ENCODE measurements around the gene FGD2.

FGD2 gene, protein sequence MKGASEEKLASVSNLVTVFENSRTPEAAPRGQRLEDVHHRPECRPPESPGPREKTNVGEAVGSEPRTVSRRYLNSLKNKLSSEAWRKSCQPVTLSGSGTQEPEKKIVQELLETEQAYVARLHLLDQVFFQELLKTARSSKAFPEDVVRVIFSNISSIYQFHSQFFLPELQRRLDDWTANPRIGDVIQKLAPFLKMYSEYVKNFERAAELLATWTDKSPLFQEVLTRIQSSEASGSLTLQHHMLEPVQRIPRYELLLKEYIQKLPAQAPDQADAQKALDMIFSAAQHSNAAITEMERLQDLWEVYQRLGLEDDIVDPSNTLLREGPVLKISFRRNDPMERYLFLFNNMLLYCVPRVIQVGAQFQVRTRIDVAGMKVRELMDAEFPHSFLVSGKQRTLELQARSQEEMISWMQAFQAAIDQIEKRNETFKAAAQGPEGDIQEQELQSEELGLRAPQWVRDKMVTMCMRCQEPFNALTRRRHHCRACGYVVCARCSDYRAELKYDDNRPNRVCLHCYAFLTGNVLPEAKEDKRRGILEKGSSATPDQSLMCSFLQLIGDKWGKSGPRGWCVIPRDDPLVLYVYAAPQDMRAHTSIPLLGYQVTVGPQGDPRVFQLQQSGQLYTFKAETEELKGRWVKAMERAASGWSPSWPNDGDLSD

DNA sequence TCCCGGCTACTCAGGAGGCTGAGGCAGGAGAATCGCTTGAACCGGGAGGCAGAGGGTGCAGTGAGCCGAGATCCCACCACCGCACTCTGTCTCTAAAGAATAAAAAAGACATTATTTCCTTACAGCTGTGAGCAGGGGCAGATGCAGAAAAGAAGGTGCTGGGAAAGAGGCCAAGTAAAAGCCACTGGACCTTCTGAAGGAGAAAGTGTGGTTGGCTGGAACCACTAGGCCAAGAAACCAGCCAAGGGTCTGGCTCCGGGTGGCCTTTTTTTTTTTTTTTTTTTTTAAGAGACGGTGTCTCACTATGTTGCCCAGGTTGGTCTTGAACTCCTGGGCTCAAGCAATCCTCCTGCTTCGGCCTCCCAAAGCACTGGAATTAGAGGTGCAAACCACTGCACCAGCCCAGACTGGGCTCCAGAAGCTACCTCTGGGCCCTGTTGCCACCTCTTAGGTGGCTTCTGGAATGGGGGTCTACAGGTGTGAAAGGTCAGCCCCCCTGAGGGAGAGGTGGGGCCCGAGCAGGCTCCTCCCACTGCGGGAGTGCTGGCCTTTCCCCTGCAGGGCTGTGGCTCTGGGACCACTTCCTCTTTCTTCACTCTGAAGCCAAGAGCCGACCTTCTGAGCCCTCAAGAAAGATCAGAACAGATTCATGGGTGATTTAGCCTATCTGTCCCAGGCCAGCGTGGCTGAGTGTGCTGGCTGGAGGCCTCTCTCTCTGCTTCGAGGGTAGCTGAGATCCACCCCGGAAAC, at the start of gene FGD2:
TSS of gene FGD2 (plus strand) at position 595 of the 750 bp plus-strand sequence. CDS start 163 bp downstream, outside the sequence.
- H2AFZ ChIP-seq (ENCODE audit: low read length), result no peak within 1 kb of the TSS
- no peaks in the 10 kb centered on the region for H3K9me3 ChIP-seq (ENCODE audit: low read length)
- H3K4me2 ChIP-seq (ENCODE audit: low read length), result peak within 1 kb of the TSS; percentile 85
- H3K79me2 ChIP-seq (ENCODE audit: insufficient read depth, low read length), result no peaks in the 10 kb centered on the region
- no peak for TF ChIP-seq EZH2 (IDR thresholded peaks at IDR 0.05; ENCODE audit: borderline replicate concordance, low read length)
- TF ChIP-seq, protein P1, sequence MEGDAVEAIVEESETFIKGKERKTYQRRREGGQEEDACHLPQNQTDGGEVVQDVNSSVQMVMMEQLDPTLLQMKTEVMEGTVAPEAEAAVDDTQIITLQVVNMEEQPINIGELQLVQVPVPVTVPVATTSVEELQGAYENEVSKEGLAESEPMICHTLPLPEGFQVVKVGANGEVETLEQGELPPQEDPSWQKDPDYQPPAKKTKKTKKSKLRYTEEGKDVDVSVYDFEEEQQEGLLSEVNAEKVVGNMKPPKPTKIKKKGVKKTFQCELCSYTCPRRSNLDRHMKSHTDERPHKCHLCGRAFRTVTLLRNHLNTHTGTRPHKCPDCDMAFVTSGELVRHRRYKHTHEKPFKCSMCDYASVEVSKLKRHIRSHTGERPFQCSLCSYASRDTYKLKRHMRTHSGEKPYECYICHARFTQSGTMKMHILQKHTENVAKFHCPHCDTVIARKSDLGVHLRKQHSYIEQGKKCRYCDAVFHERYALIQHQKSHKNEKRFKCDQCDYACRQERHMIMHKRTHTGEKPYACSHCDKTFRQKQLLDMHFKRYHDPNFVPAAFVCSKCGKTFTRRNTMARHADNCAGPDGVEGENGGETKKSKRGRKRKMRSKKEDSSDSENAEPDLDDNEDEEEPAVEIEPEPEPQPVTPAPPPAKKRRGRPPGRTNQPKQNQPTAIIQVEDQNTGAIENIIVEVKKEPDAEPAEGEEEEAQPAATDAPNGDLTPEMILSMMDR (IDR thresholded peaks at IDR 0.05; ENCODE audit: low read length), result no peak
- H3K9ac ChIP-seq (ENCODE audit: low read length), result peak within 1 kb of the TSS; percentile 67
- H3F3A ChIP-seq (ENCODE audit: insufficient read depth, low read length), result no peaks in the 10 kb centered on the region
- H3K4me3 ChIP-seq (ENCODE audit: low read depth, low read length, poor library complexity, severe bottlenecking), result peak within 1 kb of the TSS; percentile 68
- no peaks in the 10 kb centered on the region for H4K20me1 ChIP-seq (ENCODE audit: insufficient read depth, low read length)
- H3K27me3 ChIP-seq (ENCODE audit: insufficient read depth, low read length), result no peaks in the 10 kb centered on the region
- no peaks in the 10 kb centered on the region for H3K9me2 ChIP-seq (ENCODE audit: low read depth, low read length)
- peak within 1 kb of the TSS; percentile 51 for H3K27ac ChIP-seq (ENCODE audit: low read depth, low read length, poor library complexity, severe bottlenecking)
- peaks cover 40% of the 10 kb centered on the region for H3K4me1 ChIP-seq (ENCODE audit: insufficient read depth, low read length, severe bottlenecking)
- no peaks in the 10 kb centered on the region for H3K36me3 ChIP-seq (ENCODE audit: insufficient read depth, low read length)

DNA sequence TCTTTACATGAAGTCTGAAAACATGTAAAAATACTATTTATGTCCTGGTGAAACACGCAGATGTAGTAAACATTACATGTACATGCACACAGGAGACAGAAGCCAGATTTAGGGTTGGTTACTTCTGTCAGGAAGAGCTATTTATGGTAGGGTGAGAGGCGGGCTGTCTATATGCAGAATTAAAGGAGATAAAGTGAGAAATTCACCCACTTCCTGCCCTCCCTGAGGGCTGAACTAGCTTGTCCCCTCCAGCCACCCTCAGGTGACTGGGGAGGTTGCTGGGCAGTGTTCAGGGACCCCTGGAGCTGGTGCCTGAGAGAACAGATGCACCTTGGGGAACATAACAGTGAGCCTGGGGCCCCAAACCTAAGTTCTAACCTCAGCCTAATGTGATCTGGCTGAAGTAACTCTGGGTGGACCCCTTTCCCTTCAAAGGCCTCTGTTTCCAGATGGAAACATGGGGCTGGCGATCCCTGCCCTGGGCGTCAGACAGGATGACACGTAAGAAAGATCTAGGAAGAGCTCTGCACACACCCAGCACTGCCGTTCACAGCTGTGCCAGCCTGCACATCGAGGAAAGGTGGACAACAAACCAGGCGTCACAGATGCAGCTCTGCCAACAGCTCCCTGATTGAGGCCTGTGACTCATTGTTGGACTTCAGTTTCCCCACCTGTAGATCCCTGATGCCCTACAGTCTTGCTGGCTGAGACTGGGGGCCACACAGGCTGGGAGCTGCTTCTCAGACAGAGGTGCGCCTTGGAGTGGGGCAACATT, 49.6 kb upstream of the FGD2 start:
- no peaks in the 10 kb centered on the region for H3F3A ChIP-seq (ENCODE audit: insufficient read depth, low read length)
- no peaks in the 10 kb centered on the region for H3K79me2 ChIP-seq (ENCODE audit: insufficient read depth, low read length)
- H3K36me3 ChIP-seq (ENCODE audit: insufficient read depth, low read length), result no peaks in the 10 kb centered on the region
- TF ChIP-seq, protein P1 (IDR thresholded peaks at IDR 0.05; ENCODE audit: low read length), result no peak
- TF ChIP-seq EZH2 (IDR thresholded peaks at IDR 0.05; ENCODE audit: borderline replicate concordance, low read length), result no peak
- H3K4me2 ChIP-seq (ENCODE audit: low read length), result no peak overlapping the region
- no peak overlapping the region for H3K9ac ChIP-seq (ENCODE audit: low read length)
- H3K4me3 ChIP-seq (ENCODE audit: low read depth, low read length, poor library complexity, severe bottlenecking), result no peak overlapping the region
- H3K9me3 ChIP-seq (ENCODE audit: low read length), result no peaks in the 10 kb centered on the region
- no peak overlapping the region for H3K27ac ChIP-seq (ENCODE audit: low read depth, low read length, poor library complexity, severe bottlenecking)
- no peak overlapping the region for H2AFZ ChIP-seq (ENCODE audit: low read length)
- H3K27me3 ChIP-seq (ENCODE audit: insufficient read depth, low read length), result no peaks in the 10 kb centered on the region
- no peaks in the 10 kb centered on the region for H4K20me1 ChIP-seq (ENCODE audit: insufficient read depth, low read length)
- H3K4me1 ChIP-seq (ENCODE audit: insufficient read depth, low read length, severe bottlenecking), result no peaks in the 10 kb centered on the region
- H3K9me2 ChIP-seq (ENCODE audit: low read depth, low read length), result no peaks in the 10 kb centered on the region

DNA sequence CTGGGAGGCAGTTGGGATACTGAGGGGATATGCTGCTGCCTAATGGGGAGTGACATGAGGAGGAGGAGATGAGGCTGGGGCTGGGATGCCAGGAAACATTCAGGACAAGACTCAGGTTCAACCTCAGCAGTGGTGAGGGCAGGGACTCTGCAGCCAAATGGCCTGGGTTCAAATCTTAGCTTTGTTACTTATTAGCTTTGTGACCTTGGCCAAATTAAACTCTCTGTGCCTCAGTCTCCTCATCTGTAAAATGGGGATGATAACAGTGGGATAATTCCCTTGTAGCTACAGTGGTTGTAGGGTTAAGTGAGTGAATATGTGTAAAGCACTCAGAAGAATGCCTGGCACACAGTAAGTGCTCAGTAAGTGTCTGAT, 49.0 kb upstream of the FGD2 start:
- Histone ChIP-seq H3K27me3 (ENCODE audit: insufficient read depth, low read length) (no peaks in the 10 kb centered on the region), H3K9me2 (ENCODE audit: low read depth, low read length) (no peaks in the 10 kb centered on the region), H3F3A (ENCODE audit: insufficient read depth, low read length) (no peaks in the 10 kb centered on the region), H3K4me2 (ENCODE audit: low read length) (no peak overlapping the region), H3K9ac (ENCODE audit: low read length) (no peak overlapping the region), H2AFZ (ENCODE audit: low read length) (no peak overlapping the region), H3K36me3 (ENCODE audit: insufficient read depth, low read length) (no peaks in the 10 kb centered on the region), H3K4me3 (ENCODE audit: low read depth, low read length, poor library complexity, severe bottlenecking) (no peak overlapping the region), H3K4me1 (ENCODE audit: insufficient read depth, low read length, severe bottlenecking) (no peaks in the 10 kb centered on the region), H3K79me2 (ENCODE audit: insufficient read depth, low read length) (no peaks in the 10 kb centered on the region), H4K20me1 (ENCODE audit: insufficient read depth, low read length) (no peaks in the 10 kb centered on the region), H3K9me3 (ENCODE audit: low read length) (no peaks in the 10 kb centered on the region), H3K27ac (ENCODE audit: low read depth, low read length, poor library complexity, severe bottlenecking) (no peak overlapping the region)
- TF ChIP-seq, protein P1 (IDR thresholded peaks at IDR 0.05; ENCODE audit: low read length), result no peak
- TF ChIP-seq EZH2 (IDR thresholded peaks at IDR 0.05; ENCODE audit: borderline replicate concordance, low read length), result no peak

Measured in OCI-LY1 (cell line).